HepG2 (cell line): Measurements from ENCODE around the gene CAMK2D. TPM values are rescaled to one million over a fixed set of nuclear protein-coding genes. Genes with fewer than 3 reads are reported as not detected.

Experiments
- ATAC-seq: fragments of 200-7000 bp; cut with Tn5 transposase; 3 replicates; pipeline ENCODE4 v1.9.1; 2020; ENCODE audit warnings: mild to moderate bottlenecking, moderate library complexity
- BruUV-seq: library from RNA; stranded (reverse); fragments of 400-500 nt; replicated peaks from 2 replicates; lab custom pipeline; 2021; lab: Mats Ljungman, UMichigan
- CTCF ChIA-PET: fragments of 300-600 bp; formaldehyde crosslinking; extraction: SDS; loops from one replicate; lab custom pipeline; 2021; ENCODE audit warnings: low total read pairs, inconsistent platforms, low intra/inter-chr PET ratio; lab: Yijun Ruan, JAX
- POLR2A ChIA-PET: fragments of 350-600 bp; sonication (Branson Sonifier 250); formaldehyde crosslinking; loops from one replicate; lab custom pipeline; 2020; ENCODE audit warnings: antibody characterized with exemption, inconsistent platforms; lab: Yijun Ruan, JAX
- DNase-seq: peaks from one replicate; pipeline ENCODE4 v3.0.0-alpha.2; 2015; ENCODE audit warnings: low spot score
- FAIRE-seq: peaks from 3 replicates; lab custom pipeline; 2011; peaks lifted over from hg19 to GRCh38; lab: Jason Lieb, UNC
- H2AFZ ChIP-seq: one replicate; pipeline ENCODE4 v1.6.1; 2011; ENCODE audit warnings: low read length, inconsistent platforms
- H3K27ac ChIP-seq: fragments of 300-600 bp; 3 replicates; pipeline ENCODE4 v1.8.0; 2011; ENCODE audit warnings: mixed run types, mild to moderate bottlenecking, mixed read lengths, low read length, inconsistent platforms; ENCODE audit not compliant: insufficient read depth; ENCODE audit errors: extremely low read length
- H3K27me3 ChIP-seq, 2 experiments: fragments of 200-600 bp in 1 of 2; 2 replicates in 1 of 2; 3 replicates in 1 of 2; pipeline versions ENCODE4 v1.6.0 to v1.8.0; 2011; ENCODE audit warnings: low read length in 2 of 2, mild to moderate bottlenecking in 2 of 2, moderate library complexity in 2 of 2, inconsistent platforms in 1 of 2; ENCODE audit not compliant: insufficient read depth in 2 of 2, control insufficient read depth in 1 of 2
- H3K36me3 ChIP-seq, 2 experiments: fragments of 200-600 bp in 1 of 2; replicated peaks in 1 of 2; 2 replicates in 1 of 2; 3 replicates in 1 of 2; pipeline versions ENCODE4 v1.5.1 to v1.8.0; 2011; ENCODE audit warnings: low read length in 2 of 2, inconsistent platforms in 1 of 2; ENCODE audit not compliant: insufficient read depth in 2 of 2, control insufficient read depth in 1 of 2
- H3K4me1 ChIP-seq: 2 replicates; pipeline ENCODE4 v1.5.1; 2012; ENCODE audit warnings: low read length, inconsistent platforms; ENCODE audit not compliant: insufficient read depth
- H3K4me2 ChIP-seq: 2 replicates; pipeline ENCODE4 v1.6.0; 2011; ENCODE audit warnings: low read depth, low read length, inconsistent platforms
- H3K4me3 ChIP-seq, 3 experiments: fragments of 200-600 bp in 1 of 3; sonication (generic), shearing (Covaris generic) in 1 of 3; replicated peaks in 1 of 3; 2 replicates each; pipeline ENCODE4 v1.5.1; 2011 to 2016; ENCODE audit warnings: low read length in 3 of 3, inconsistent platforms in 2 of 3, low read depth in 2 of 3, mild to moderate bottlenecking in 2 of 3, control low read depth in 1 of 3, mixed read lengths in 1 of 3; ENCODE audit not compliant: insufficient read depth in 1 of 3
- H3K79me2 ChIP-seq: one replicate; pipeline ENCODE4 v1.6.1; 2011; ENCODE audit warnings: low read length, inconsistent platforms; ENCODE audit not compliant: insufficient read depth
- H3K9ac ChIP-seq: 2 replicates; pipeline ENCODE4 v1.6.0; 2011; ENCODE audit warnings: mild to moderate bottlenecking, low read depth, low read length, inconsistent platforms; ENCODE audit not compliant: insufficient read depth
- H3K9me3 ChIP-seq: 2 replicates; pipeline ENCODE4 v1.5.1; 2012; ENCODE audit warnings: mild to moderate bottlenecking, low read length
- H4K20me1 ChIP-seq: 2 replicates; pipeline ENCODE4 v1.6.0; 2011; ENCODE audit warnings: inconsistent platforms, mild to moderate bottlenecking, low read length, moderate library complexity; ENCODE audit not compliant: insufficient read depth
- PCBP2 ChIP-seq: fragments of 200-400 bp; formaldehyde crosslinking; optimal IDR thresholded peaks from 2 replicates; pipeline ENCODE3; 2018; ENCODE audit warnings: low read length, low read depth; ENCODE audit not compliant: poor library complexity, severe bottlenecking
- RNF219 ChIP-seq: sonication (generic); formaldehyde crosslinking; IDR thresholded peaks from 2 replicates; pipeline ENCODE4 v1.5.0; 2020; ENCODE audit warnings: mild to moderate bottlenecking, missing genetic modification reagents
- TIGD3 ChIP-seq: sonication (generic); formaldehyde crosslinking; IDR thresholded peaks from 2 replicates; pipeline ENCODE4 v1.5.1; 2020; ENCODE audit warnings: mild to moderate bottlenecking, missing genetic modification reagents, borderline replicate concordance
- ZNF160 ChIP-seq: sonication (generic); formaldehyde crosslinking; IDR thresholded peaks from 2 replicates; pipeline ENCODE4 v1.8.0; 2022; ENCODE audit warnings: mild to moderate bottlenecking, inconsistent platforms, missing genetic modification reagents
- ZNF574 ChIP-seq: sonication (generic); formaldehyde crosslinking; IDR thresholded peaks from 2 replicates; pipeline ENCODE4 v1.4.0; 2020; ENCODE audit warnings: missing genetic modification reagents
- WGBS: methylation state at CpG from one replicate; pipeline ENCODE4 v1.1.6; 2017; ENCODE audit warnings: low lambda C conversion rate; 5-methylcytosine and 5-hydroxymethylcytosine counted together
- in situ Hi-C: cut with HindIII; loops from 2 replicates; pipeline ENCODE4 v1.10.0; 2017; ENCODE audit warnings: low pct_unique_long_range_greater_than_20kb; ENCODE audit not compliant: extremely low pct_ligation_motif_present
- intact Hi-C: fragments of 100-400 bp; cut with micrococcal nuclease; formaldehyde crosslinking; loops from one replicate; pipeline ENCODE4 v1.10.0; 2022; ENCODE audit not compliant: unreplicated experiment
- polyA plus RNA-seq, 8 experiments: library from polyadenylated mRNA; depleted of rRNA in 3 of 8; stranded (reverse) in 7 of 8; unstranded in 1 of 8; fragments of >200 nt; fragmentation: Illumina TruSeq in 4 of 8; extraction: Trizol in 4 of 8; gene quantifications; 2 replicates each; pipeline versions ENCODE4 v1.2.1 to v1.2.3, GENCODE V29; 2011 to 2016; ENCODE audit warnings: low read depth in 4 of 8, missing spikeins in 1 of 8, mixed read lengths in 1 of 8; ENCODE audit not compliant: insufficient read depth in 1 of 8
- total RNA-seq, 5 experiments: library from RNA; depleted of rRNA; stranded (reverse); fragments of >200 nt; fragmentation: Illumina TruSeq; extraction: Trizol; gene quantifications; 2 replicates each; pipeline ENCODE4 v1.2.3, GENCODE V29; 2016; ENCODE audit warnings: low read depth in 1 of 5

Gene CAMK2D
- total and polyA plus RNA-seq, 2 of the 13 experiments (the other 11 are each of a cell fraction or from before 2014, with no cell fraction given): 18.0 to 65.4 TPM

GRCh38 chr4:113522433-113522832 is 239.1 kb downstream of the CAMK2D start (continued):
- TF ChIP-seq ZNF574 (CRISPR knock-in tag): no peak

GRCh38 chr4:113513382-113513781 is 248.2 kb downstream of the CAMK2D start:
- no peak for DNase-seq
- no peaks in the 10 kb centered on the region for H4K20me1 ChIP-seq
- CTCF ChIA-PET: no interaction called here
- intact Hi-C loops: no loop called here
- no peaks in the 10 kb centered on the region for H3K9me3 ChIP-seq
- no peak for TF ChIP-seq ZNF160 (CRISPR knock-in tag)
- TF ChIP-seq TIGD3: no peak
- TF ChIP-seq RNF219 (CRISPR knock-in tag): no peak
- no peak for TF ChIP-seq PCBP2
- H3K4me3 ChIP-seq: no peak overlapping the region
- no peaks in the 10 kb centered on the region for H3K27me3 ChIP-seq
- no peak overlapping the region for H3K4me2 ChIP-seq
- peaks cover 6 to 33% of the 10 kb centered on the region in 2 experiments for H3K36me3 ChIP-seq
- in situ Hi-C loops: no loop called here
- POLR2A ChIA-PET: no interaction called here
- no peaks in the 10 kb centered on the region for H3K4me1 ChIP-seq
- ATAC-seq: no peak
- no peak overlapping the region for H3K9ac ChIP-seq
- H3K27ac ChIP-seq: no peak overlapping the region
- no peak for FAIRE-seq
- BruUV-seq: no TSS peak
- WGBS: 97% methylated on average over 2 of the region's 2 CpGs
- no peaks in the 10 kb centered on the region for H3K79me2 ChIP-seq
- H2AFZ ChIP-seq: no peak overlapping the region
